GM10847 (cell line): ENCODE results near the gene SLC22A1.

Experiments
- POLR2A ChIP-seq: IDR thresholded peaks from 2 replicates; pipeline ENCODE4 v1.6.1; 2011; ENCODE audit not compliant: insufficient read length; ENCODE audit errors: extremely low read depth

The SLC22A1 gene

GRCh38 chr6:160110586-160111123 is 11.0 kb upstream of the SLC22A1 start:
- no peak for TF ChIP-seq POLR2A

- TF ChIP-seq POLR2A, result no peak
Observed at GRCh38 chr6:160111806-160112205, 9.8 kb upstream of the SLC22A1 start.

GRCh38 chr6:160112628-160113299 is 8.9 kb upstream of the SLC22A1 start:
- TF ChIP-seq POLR2A, result no peak

GRCh38 chr6:160115421-160115820 is 6.2 kb upstream of the SLC22A1 start:
- no peak for TF ChIP-seq POLR2A

GRCh38 chr6:160116411-160116810 is 5.2 kb upstream of the SLC22A1 start:
- no peak for TF ChIP-seq POLR2A

GRCh38 chr6:160117137-160117536 is 4.5 kb upstream of the SLC22A1 start:
- no peak for TF ChIP-seq POLR2A

GRCh38 chr6:160118620-160119229 is 2.9 kb upstream of the SLC22A1 start:
- no peak for TF ChIP-seq POLR2A

GRCh38 chr6:160120087-160120486 is 1.5 kb upstream of the SLC22A1 start:
- no peak for TF ChIP-seq POLR2A

GRCh38 chr6:160121981-160122380 is 366 bp downstream of the SLC22A1 start:
- no peak for TF ChIP-seq POLR2A

- TF ChIP-seq POLR2A, result no peak
Observed at GRCh38 chr6:160122744-160123143, 1.1 kb downstream of the SLC22A1 start.

- no peak for TF ChIP-seq POLR2A
Observed at GRCh38 chr6:160124007-160124406, 2.4 kb downstream of the SLC22A1 start.

GRCh38 chr6:160124605-160125004 is 3.0 kb downstream of the SLC22A1 start:
- no peak for TF ChIP-seq POLR2A

GRCh38 chr6:160127270-160128124 is 5.9 kb downstream of the SLC22A1 start:
- no peak for TF ChIP-seq POLR2A

GRCh38 chr6:160128125-160128683 is 6.6 kb downstream of the SLC22A1 start:
- no peak for TF ChIP-seq POLR2A

GRCh38 chr6:160128879-160129516 is 7.4 kb downstream of the SLC22A1 start:
- no peak for TF ChIP-seq POLR2A
